Fibroblast of peridontal ligament (primary cell): ENCODE measurements around the gene SLC50A1.

Experiments
- DNase-seq: peaks from one replicate; pipeline ENCODE4 v3.0.0-alpha.2; 2010; ENCODE audit errors: extremely low read depth

Gene SLC50A1

DNA sequence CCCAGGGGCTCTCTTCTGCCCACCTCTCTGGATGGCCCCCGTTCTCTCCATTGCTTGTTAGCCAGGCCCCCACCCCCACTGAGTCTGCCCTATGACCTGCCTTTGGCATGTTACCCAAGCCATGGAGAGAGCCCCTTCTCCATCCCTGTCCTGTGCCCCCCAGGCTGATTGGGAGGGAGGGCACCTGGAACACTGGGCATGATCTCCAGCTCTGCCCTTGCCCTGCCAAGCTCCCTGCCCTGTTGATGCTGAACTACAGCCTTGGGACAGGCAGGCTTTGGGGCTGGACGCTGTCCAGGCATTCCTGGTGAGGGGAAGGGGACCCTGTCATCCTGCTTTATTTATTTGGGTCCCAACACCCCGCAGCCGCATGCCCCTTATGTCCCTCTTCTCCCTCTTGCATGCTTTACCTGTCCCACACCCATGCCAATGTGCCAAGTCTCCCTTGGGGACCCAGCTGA, 48.7 kb downstream of the SLC50A1 start:
- no peak for DNase-seq

DNA sequence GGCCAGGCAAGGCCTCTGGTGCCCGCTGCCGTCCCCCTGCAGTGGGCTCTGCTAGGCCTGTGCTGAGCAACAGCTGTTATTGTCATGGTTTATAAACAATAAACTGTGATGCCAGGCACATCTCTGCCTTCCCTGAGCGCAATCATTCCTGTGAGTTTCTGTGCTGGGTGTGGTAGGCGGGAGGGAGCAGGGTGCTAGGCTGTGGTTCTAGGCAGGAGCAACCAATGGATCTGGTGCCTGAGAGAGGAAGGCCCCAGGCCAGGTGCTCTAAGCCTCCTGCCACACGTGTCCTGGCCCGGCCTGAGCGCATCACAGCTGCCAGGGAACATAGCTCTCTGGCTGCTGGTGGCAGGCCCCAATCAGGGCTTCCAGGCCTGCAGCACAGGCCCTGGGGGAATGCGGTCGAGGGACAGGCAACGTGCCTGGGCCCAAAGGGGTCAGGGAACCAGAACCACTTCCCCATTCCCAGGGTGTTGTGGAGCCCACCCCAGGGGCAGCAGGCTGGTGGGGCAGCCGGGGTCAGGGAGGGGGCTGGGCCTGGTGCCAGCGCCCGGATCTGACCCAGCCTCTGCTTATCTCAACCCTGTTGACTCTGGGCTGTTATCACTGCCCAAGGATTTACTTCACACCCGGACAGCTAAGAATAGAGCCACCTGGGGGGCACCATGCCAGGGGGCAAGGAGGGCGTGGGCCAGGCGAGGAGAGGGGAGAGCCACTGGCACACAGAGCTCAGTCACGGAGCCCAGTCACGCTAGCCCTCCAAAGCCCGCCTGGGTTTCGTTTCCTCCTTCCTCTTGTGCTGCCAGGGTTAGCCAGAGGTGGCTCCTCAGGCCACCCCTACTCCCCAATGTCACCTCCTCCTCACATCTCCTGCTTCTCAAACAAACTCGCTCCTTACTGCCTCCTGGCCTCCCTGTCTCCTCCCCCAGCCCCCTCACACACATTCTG, 49.5 kb downstream of the SLC50A1 start:
- no peak for DNase-seq

DNA sequence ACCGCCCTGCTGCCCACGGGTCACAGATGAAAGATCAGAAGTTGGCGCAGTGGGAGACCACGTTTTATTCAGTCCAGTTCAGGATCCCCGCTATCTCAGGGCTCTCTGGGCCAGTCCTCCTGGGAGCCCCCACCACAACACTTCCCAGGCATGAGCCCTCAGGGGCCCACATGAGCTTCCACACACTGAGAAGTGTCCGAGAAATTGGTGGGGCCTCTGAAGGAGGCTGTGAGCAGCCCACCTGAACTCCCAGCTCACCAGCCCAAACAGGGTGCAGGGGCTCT, 50.1 kb downstream of the SLC50A1 start:
- DNase-seq: no peak

DNA sequence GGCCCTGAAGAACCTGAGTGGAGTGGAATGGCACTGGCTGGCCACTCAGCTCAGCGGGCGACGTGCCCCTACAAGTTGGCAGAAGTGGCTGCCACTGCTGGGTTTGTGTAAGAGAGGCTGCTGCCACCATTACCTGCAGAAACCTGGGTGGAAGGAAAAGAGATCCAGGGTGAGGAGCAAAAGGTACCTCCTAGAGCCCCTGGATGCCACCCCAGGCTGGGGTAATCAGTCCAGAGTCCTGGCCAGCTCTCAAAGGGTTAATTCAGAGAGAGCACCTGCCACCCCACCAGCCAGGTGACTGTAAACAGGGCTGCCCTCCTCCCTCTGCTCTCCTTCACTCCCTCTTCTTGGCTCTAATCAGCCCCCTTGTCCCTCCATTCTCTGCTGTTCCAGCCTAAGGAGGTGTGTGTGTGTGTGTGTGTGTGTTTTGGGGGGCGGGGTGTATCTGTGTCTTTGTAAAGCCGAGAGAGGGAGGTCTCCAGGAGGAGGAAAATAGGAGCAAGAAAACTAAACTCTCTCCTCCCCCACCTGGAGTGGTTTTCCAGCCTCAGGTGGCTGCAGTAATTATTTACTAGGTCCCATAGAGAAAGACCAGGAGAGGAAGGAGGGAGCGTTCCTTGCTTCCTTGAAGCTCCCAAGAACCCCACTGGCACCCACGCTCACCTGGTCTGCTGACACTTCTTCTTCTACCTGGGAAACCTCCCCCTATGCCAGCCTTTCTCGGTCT, 50.6 kb downstream of the SLC50A1 start:
- DNase-seq: no peak

DNA sequence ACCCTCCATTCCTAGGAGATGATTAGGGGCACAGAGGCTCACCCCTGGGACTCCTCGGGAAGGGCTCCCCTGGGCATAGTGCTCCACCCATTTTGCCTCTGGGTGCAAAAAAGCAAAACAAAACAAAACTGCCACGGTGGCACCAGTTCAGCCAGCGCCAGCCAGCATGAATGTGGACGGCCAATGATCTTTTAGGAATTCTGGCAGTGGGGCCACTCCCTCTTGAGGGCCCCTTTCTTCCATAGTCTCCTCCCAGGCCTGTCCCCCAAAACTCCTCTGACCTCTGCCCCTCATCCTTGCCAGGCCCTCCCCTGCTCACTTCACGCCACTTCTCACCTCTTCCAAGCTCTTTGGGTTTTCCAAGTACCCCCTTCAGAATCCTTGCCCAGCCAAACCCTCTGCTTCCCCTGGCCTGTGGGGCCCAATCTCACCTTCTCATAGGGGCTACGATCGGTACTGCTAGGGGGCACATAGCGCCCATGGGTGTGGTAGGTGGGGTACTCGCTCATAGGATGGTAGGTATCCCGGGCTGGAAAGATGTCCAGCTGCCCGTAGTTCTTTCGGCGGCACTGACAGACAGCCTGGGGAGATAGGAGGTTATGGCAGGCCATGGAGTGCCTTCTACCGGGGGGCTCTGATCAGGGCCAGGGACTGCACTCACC, 51.3 kb downstream of the SLC50A1 start:
- DNase-seq: no peak

DNA sequence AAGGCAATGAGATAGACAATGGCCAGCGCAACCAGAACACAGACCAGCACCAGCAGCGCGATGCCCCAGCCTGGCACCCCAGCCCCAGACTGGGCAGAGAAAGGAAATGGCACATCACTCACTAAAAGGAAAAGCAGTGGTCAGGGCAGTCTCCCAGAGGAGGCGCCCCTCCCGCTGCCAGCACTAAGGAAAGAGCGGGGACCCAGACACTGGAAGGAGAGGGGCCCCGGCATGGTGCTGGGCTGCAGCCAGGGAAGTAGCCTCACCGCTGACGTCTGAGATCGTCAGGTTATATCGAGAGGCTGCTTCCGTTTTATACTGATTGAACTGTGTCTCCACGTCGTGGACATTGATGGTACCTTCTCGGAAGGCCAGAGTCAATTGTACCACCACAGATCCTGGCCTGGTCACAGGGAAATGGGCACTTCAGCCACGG, 51.8 kb downstream of the SLC50A1 start:
- DNase-seq: no peak

DNA sequence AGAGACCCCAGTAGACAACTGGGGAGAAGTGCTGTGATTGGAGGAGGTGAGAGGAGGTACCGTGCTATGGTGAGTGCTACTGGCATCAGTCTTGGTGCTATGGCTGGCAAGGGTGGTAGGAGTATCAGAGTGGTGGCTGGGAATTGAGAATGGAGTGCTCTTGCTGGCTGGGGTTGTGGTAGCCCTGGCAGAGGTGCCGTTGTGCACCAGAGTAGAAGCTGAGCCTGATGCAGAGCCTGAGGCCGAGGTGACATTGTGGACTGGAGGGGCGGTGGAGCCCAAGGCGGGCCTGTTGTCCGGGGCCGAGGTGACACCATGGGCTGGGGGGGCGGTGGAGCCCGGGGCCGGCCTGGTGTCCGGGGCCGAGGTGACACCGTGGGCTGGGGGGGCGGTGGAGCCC, 52.6 kb downstream of the SLC50A1 start:
- DNase-seq: no peak
